Thyroid gland (tissue), 4 donors: ENCODE measurements around the gene ELMO3. TPM values are rescaled to one million over a fixed set of nuclear protein-coding genes. Genes with fewer than 3 reads are reported as not detected.

ENCODE experiments used
- DNase-seq, 2 donors: peaks; one replicate each; pipeline ENCODE4 v3.0.0-alpha.2; 2019
- H3K27ac ChIP-seq, 3 donors: fragments of 200-600 bp; sonication (generic); 1 replicate in 2 of 3; 2 replicates in 1 of 3; pipeline ENCODE4 v1.5.1; 2016 to 2019; ENCODE audit warnings: mild to moderate bottlenecking in 1 of 3, moderate library complexity in 1 of 3
- H3K27me3 ChIP-seq: fragments of 200-600 bp; sonication (generic); one replicate; pipeline ENCODE4 v1.5.1; 2019
- H3K36me3 ChIP-seq, 2 donors: fragments of 200-600 bp; sonication (generic); one replicate each; pipeline ENCODE4 v1.5.1; 2016 to 2019
- H3K4me1 ChIP-seq, 2 donors: fragments of 200-600 bp; sonication (generic); one replicate each; pipeline ENCODE4 v1.5.1; 2017 to 2019
- H3K4me3 ChIP-seq, 3 donors: fragments of 200-600 bp; sonication (generic); replicated peaks in 1 of 3; 1 replicate in 2 of 3; 2 replicates in 1 of 3; pipeline ENCODE4 v1.5.1; 2016; ENCODE audit warnings: mild to moderate bottlenecking in 1 of 3
- H3K9me3 ChIP-seq: fragments of 200-600 bp; sonication (generic); one replicate; pipeline ENCODE4 v1.5.1; 2017
- POLR2A ChIP-seq, 2 donors: fragments of 450-650 bp; IDR thresholded peaks; one replicate each; pipeline ENCODE4 v1.6.1; 2017; ENCODE audit warnings: antibody characterized with exemption in 2 of 2, mild to moderate bottlenecking in 2 of 2, moderate library complexity in 1 of 2
- WGBS, 2 donors: methylation state at CpG; one replicate each; pipeline ENCODE4 v1.1.5; 2017; 5-methylcytosine and 5-hydroxymethylcytosine counted together
- intact Hi-C: fragments of 100-400 bp; cut with DNase I; formaldehyde crosslinking; loops from one replicate; pipeline ENCODE4 v1.15.1; 2023
- total RNA-seq, 4 donors: library from RNA; depleted of rRNA; stranded (reverse); fragments of >200 nt; gene quantifications; one replicate each; pipeline ENCODE4 v1.2.3, GENCODE V29; 2016
- TF ChIP-seq, protein P1 (sequence below), 6 experiments: fragments of 200-600 bp in 3 of 6; fragments of 450-650 bp in 3 of 6; sonication (generic) in 3 of 6; IDR thresholded peaks; one replicate each; pipeline ENCODE4 v1.5.1; 2016 to 2019; ENCODE audit warnings: antibody characterized with exemption in 6 of 6, mild to moderate bottlenecking in 2 of 6, inconsistent platforms in 1 of 6, moderate library complexity in 1 of 6

ELMO3 gene
- total RNA-seq, 4 donors from 2014 or later: 26.0 to 37.8 (median 30.0) TPM

DNA sequence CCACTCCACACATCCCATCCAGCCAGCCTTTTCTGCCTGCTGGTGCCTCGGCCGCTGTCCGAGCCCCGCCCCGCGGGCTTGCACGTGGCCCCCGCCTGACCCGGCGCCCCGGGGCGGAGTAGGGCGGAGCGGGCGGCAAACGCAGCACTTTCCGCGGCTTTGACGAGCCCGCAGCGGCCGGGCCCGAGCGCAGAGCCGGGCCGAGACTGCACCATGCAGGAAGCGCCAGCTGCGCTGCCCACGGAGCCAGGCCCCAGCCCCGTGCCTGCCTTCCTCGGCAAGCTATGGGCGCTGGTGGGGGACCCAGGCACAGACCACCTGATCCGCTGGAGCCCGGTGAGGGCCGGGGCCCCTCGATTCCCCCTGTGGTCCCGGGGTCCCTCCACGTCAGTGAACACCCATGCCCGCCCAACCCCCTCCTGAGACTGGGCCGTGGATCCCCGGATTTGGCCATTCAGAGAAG is 34.3 kb upstream of the ELMO3 start, which contains the start of gene HSF4:
Gene HSF4, plus strand, starts transcription at position 147 of the 463 bp plus-strand sequence. Its CDS starts 67 bp downstream, at position 214.
- TF ChIP-seq, protein P1, sequence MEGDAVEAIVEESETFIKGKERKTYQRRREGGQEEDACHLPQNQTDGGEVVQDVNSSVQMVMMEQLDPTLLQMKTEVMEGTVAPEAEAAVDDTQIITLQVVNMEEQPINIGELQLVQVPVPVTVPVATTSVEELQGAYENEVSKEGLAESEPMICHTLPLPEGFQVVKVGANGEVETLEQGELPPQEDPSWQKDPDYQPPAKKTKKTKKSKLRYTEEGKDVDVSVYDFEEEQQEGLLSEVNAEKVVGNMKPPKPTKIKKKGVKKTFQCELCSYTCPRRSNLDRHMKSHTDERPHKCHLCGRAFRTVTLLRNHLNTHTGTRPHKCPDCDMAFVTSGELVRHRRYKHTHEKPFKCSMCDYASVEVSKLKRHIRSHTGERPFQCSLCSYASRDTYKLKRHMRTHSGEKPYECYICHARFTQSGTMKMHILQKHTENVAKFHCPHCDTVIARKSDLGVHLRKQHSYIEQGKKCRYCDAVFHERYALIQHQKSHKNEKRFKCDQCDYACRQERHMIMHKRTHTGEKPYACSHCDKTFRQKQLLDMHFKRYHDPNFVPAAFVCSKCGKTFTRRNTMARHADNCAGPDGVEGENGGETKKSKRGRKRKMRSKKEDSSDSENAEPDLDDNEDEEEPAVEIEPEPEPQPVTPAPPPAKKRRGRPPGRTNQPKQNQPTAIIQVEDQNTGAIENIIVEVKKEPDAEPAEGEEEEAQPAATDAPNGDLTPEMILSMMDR (IDR thresholded peaks at IDR 0.05): no peak
- peak in 1 of 2 donors; percentile 47 for TF ChIP-seq POLR2A (IDR thresholded peaks at IDR 0.05)
- no peaks in the 10 kb centered on the region for H3K27me3 ChIP-seq
- no peaks in the 10 kb centered on the region for H3K9me3 ChIP-seq
- H3K4me3 ChIP-seq: peak within 1 kb of the TSS in 1 of 3 donors; percentile 36
- peak; percentile 74 to 76 for DNase-seq
- WGBS, 2 donors: no CpG with 5 or more reads among the region's 41 CpGs
- intact Hi-C loops: no loop called here
- peaks cover 41 to 48% of the 10 kb centered on the region in 2 donors for H3K4me1 ChIP-seq
- H3K27ac ChIP-seq: peak within 1 kb of the TSS in 2 of 3 donors; percentile 23 to 80
- no peaks in the 10 kb centered on the region for H3K36me3 ChIP-seq

DNA sequence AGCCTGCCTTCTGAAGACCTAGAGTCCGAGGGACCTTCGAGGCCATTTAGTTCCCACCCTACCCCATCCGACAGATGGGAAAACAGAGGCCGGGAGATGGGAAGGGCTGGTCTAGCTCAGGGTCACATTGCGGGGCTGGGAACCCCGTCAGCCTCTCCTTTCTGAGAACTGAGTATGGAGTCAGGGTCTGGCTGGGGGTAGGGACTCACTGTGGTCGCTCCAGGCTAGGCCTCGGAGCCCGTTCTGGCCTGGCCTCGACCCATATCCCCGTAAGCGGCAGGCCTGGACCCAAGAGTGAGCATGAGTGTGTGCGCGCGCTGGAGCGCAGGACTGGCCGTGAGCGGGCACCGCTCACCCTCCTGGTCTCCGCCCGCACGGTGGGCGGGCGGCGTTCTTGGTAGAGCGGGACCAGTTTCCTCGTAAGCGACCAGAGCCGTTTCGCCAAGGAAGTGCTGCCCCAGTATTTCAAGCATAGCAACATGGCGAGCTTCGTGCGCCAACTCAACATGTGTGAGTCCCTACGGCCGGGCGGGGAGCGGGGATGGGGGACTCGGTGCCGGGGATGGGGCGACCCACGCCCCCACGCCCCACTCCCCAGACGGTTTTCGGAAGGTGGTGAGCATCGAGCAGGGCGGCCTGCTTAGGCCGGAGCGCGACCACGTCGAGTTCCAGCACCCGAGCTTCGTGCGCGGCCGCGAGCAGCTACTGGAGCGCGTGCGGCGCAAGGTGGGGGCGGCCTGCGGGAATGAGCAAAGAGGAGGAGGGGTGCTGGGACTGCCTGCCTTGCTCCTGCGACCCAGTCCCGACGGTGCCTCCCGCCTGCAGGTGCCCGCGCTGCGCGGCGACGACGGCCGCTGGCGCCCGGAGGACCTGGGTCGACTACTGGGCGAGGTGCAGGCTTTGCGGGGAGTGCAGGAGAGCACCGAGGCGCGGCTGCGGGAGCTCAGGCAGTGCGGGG is 33.5 kb upstream of the ELMO3 start:
- H3K27me3 ChIP-seq: no peaks in the 10 kb centered on the region
- H3K9me3 ChIP-seq: no peaks in the 10 kb centered on the region
- no peaks in the 10 kb centered on the region for H3K36me3 ChIP-seq
- DNase-seq: peak; percentile 29 to 30
- intact Hi-C loops: no loop called here
- 21 to 24% methylated on average over 24 to 35 of the region's 85 CpGs for WGBS, 2 donors
- peaks cover 47 to 53% of the 10 kb centered on the region in 2 donors for H3K4me1 ChIP-seq
- TF ChIP-seq, protein P1 (IDR thresholded peaks at IDR 0.05): no peak
- TF ChIP-seq POLR2A (IDR thresholded peaks at IDR 0.05): no peak
- peak overlapping the region in 1 of 3 donors; percentile 36 for H3K4me3 ChIP-seq
- peak overlapping the region in 1 of 3 donors; percentile 70 for H3K27ac ChIP-seq

DNA sequence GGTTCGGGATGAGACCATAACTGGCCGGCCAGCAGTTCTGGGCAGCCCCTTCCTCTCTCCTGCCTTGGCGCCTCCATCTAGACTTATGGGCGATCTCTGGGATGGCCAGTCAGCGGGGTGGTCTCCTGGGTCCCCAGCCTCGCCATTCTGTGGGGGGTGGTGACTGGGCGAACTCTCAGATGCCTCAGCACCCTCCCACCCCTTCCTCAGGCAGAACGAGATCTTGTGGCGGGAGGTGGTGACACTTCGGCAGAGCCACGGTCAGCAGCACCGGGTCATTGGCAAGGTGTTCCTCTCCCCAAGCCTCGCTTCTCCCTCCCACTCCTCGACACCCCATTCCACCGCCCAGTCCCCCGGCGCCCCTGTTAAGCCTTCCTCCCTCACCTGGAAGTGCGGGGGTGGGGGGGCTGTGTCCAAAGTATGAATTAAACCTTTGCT is 32.8 kb upstream of the ELMO3 start:
- DNase-seq: no peak
- TF ChIP-seq, protein P1 (IDR thresholded peaks at IDR 0.05): no peak
- no peak for TF ChIP-seq POLR2A (IDR thresholded peaks at IDR 0.05)
- 62 to 70% methylated on average over 11 to 15 of the region's 18 CpGs for WGBS, 2 donors

DNA sequence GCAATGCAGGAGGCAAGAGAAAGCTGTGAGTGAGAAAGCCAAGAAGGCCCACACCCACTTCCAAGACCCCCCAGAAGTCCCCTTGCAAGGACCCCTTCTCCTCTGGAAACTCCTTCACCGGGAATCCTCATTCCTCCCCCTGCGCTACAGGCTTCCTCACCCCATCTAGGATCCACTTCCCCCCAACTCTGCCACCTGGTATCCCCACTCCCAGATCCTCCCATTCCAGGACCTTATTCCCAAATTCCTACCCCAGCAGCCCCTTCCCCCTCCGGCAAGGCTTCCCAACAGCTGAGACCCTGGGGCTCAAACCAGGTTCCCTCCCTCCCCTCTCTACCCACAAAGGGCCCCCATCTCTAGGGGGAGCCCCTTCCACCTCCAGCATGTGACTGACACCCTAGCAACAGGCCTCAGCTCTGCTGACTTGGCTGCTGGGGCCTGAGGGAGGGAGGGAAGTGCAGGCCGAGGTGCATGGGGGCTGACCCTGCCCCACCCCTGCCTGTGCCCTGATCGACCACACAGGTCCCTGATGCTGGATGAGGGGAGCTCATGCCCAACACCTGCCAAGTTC is 32.2 kb upstream of the ELMO3 start:
- Histone ChIP-seq H3K36me3 (no peaks in the 10 kb centered on the region), H3K4me1 (peaks cover 47 to 55% of the 10 kb centered on the region in 2 donors), H3K9me3 (no peaks in the 10 kb centered on the region), H3K27ac (no peak overlapping the region), H3K27me3 (no peaks in the 10 kb centered on the region), H3K4me3 (no peak overlapping the region)
- TF ChIP-seq, protein P1 (IDR thresholded peaks at IDR 0.05): no peak
- TF ChIP-seq POLR2A (IDR thresholded peaks at IDR 0.05): no peak
- DNase-seq: no peak
- intact Hi-C loops: no loop called here
- 92 to 94% methylated on average over 4 of the region's 5 CpGs for WGBS, 2 donors

More for the DNA sequence above, 32.8 kb upstream of the ELMO3 start:
- Histone ChIP-seq H3K9me3 (no peaks in the 10 kb centered on the region), H3K4me3 (no peak overlapping the region), H3K27ac (no peak overlapping the region), H3K36me3 (no peaks in the 10 kb centered on the region), H3K27me3 (no peaks in the 10 kb centered on the region), H3K4me1 (peaks cover 49 to 57% of the 10 kb centered on the region in 2 donors)
- intact Hi-C loops: no loop called here
